ENCODE measurements around the gene GALNT9. TPM values are rescaled to one million over a fixed set of nuclear protein-coding genes. Genes with fewer than 3 reads are reported as not detected.

The GALNT9 gene
- total RNA-seq, 1 experiment from 2014 or later: 0.45 TPM

GRCh38 chr12:132148368-132149045 lies 180.9 kb downstream of the GALNT9 start:
- BruUV-seq (replicated peaks): no TSS peak
- Mint-ChIP-seq H3K4me3 (ENCODE audit: unreplicated experiment) (no peak overlapping the region), H3K27ac (ENCODE audit: unreplicated experiment) (no peak overlapping the region), H3K27me3 (ENCODE audit: insufficient read depth, unreplicated experiment) (no peaks in the 10 kb centered on the region), H3K4me1 (ENCODE audit: low read depth, unreplicated experiment) (no peaks in the 10 kb centered on the region), H3K36me3 (ENCODE audit: insufficient read depth, unreplicated experiment) (peaks cover 53% of the 10 kb centered on the region), H3K9me3 (ENCODE audit: unreplicated experiment) (no peaks in the 10 kb centered on the region)
- peaks cover 2% of the 10 kb centered on the region; the same call in 1 of the 2 replicates for H3K36me3 ChIP-seq (ENCODE audit: control insufficient read depth, insufficient read depth, low read length)
- ChIA-PET POLR2A (no interaction called here), CTCF (no interaction called here)
- TF ChIP-seq, protein P1, sequence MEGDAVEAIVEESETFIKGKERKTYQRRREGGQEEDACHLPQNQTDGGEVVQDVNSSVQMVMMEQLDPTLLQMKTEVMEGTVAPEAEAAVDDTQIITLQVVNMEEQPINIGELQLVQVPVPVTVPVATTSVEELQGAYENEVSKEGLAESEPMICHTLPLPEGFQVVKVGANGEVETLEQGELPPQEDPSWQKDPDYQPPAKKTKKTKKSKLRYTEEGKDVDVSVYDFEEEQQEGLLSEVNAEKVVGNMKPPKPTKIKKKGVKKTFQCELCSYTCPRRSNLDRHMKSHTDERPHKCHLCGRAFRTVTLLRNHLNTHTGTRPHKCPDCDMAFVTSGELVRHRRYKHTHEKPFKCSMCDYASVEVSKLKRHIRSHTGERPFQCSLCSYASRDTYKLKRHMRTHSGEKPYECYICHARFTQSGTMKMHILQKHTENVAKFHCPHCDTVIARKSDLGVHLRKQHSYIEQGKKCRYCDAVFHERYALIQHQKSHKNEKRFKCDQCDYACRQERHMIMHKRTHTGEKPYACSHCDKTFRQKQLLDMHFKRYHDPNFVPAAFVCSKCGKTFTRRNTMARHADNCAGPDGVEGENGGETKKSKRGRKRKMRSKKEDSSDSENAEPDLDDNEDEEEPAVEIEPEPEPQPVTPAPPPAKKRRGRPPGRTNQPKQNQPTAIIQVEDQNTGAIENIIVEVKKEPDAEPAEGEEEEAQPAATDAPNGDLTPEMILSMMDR (IDR thresholded peaks at IDR 0.05; ENCODE audit: insufficient read depth in 1 of 2, low read depth in 1 of 2, low read length in 1 of 2, severe bottlenecking in 1 of 2, unreplicated experiment in 1 of 2): no peak
- H3K4me3 ChIP-seq (ENCODE audit: low read depth, low read length): no peak overlapping the region
- DNase-seq: no peak
- intact Hi-C loops (cut with micrococcal nuclease; ENCODE audit: unreplicated experiment): no loop called here
- H3K9me3 ChIP-seq: no peaks in the 10 kb centered on the region
- H3K4me1 ChIP-seq: peaks cover 6% of the 10 kb centered on the region
- H3K27me3 ChIP-seq (replicated peaks; ENCODE audit: control insufficient read depth, insufficient read depth, low read length): no peaks in the 10 kb centered on the region

GRCh38 chr12:132147423-132148367 lies 181.7 kb downstream of the GALNT9 start:
- intact Hi-C loops (cut with micrococcal nuclease; ENCODE audit: unreplicated experiment): no loop called here
- no TSS peak for BruUV-seq (replicated peaks)

More at GRCh38 chr12:132147423-132148367, 181.7 kb downstream of the GALNT9 start:
- Mint-ChIP-seq H3K36me3 (ENCODE audit: insufficient read depth, unreplicated experiment) (peaks cover 59% of the 10 kb centered on the region), H3K27me3 (ENCODE audit: insufficient read depth, unreplicated experiment) (no peaks in the 10 kb centered on the region), H3K27ac (ENCODE audit: unreplicated experiment) (no peak overlapping the region), H3K4me1 (ENCODE audit: low read depth, unreplicated experiment) (no peaks in the 10 kb centered on the region), H3K9me3 (ENCODE audit: unreplicated experiment) (no peaks in the 10 kb centered on the region), H3K4me3 (ENCODE audit: unreplicated experiment) (no peak overlapping the region)
- Histone ChIP-seq H3K9me3 (no peaks in the 10 kb centered on the region), H3K27me3 (replicated peaks; ENCODE audit: control insufficient read depth, insufficient read depth, low read length) (no peaks in the 10 kb centered on the region), H3K4me1 (peaks cover 6% of the 10 kb centered on the region), H3K36me3 (ENCODE audit: control insufficient read depth, insufficient read depth, low read length) (peaks cover 2% of the 10 kb centered on the region; the same call in 1 of the 2 replicates), H3K4me3 (ENCODE audit: low read depth, low read length) (no peak overlapping the region)
- TF ChIP-seq, protein P1 (IDR thresholded peaks at IDR 0.05; ENCODE audit: insufficient read depth in 1 of 2, low read depth in 1 of 2, low read length in 1 of 2, severe bottlenecking in 1 of 2, unreplicated experiment in 1 of 2): no peak
- ChIA-PET POLR2A (no interaction called here), CTCF (no interaction called here)
- no peak for DNase-seq
